CD4-positive, alpha-beta T cell treated with Interleukin-6 for 4 hours (primary cell): ENCODE results near the gene INSL3.

Experiments
- DNase-seq: peaks from one replicate; pipeline ENCODE4 v3.0.0-alpha.2; 2020; ENCODE audit warnings: mixed read lengths

Gene INSL3, protein sequence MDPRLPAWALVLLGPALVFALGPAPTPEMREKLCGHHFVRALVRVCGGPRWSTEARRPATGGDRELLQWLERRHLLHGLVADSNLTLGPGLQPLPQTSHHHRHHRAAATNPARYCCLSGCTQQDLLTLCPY

DNA sequence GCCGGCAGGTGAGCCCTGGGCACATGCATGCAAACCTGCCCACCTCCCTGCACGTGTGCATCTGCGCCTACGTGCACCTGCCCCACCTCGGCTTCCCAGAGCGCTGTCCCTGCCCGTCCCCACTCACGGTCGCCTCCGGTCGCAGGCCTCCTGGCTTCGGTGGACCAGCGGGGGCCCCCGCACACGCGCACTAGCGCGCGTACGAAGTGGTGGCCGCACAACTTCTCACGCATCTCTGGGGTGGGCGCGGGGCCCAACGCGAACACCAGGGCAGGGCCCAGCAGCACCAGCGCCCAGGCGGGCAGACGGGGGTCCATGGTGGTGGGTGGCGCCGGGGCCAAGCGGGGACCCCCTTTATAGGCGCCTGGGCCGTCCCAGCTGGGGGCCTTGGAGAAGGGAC is at the start of gene INSL3:
Gene INSL3 (minus strand): TSS at position 330 of the 400 bp plus-strand sequence. CDS start 13 bp downstream, at position 317.
- DNase-seq = no peak

DNA sequence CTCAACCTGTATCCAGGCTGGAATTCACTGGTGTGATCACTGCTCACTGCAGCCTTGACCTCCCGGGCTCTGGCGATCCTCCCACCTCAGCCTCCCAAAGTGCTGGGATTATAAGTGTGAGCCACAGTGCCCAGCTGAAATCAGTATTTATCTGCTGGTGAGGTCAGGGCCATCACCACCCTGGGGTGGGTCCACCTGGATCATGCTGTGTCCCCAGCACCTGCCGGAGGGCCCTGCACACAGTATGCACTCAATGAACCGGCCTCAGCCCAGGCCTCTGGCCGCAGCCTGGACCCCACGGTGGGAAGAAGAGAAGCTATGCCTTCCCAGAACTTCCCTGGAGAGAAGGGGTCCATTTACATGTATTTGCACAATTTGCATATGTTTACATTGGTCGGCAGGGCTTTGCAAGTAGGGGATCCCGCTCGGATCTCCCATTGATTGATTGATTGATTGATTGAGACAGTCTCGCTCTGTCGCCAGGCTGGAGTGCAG is 47.8 kb upstream of the INSL3 start:
- no peak for DNase-seq

DNA sequence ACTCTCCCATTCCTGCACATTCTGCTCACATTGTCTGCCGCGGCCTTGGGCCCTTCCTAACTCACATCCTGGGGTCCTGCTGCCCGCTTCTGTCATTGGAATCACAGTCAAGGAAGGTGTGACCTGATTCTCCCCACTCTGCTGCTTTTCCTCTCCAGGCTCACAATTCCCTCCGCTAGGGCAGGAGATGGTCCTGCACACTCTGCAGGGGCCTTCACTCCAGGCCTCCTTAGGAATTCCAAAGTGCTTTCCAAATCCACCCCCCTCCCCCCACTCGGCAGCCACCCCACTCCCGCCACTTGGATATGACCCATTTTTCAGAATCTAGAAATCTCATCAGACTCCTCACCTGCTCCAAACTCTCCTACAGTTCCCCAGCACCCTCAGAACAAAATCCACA is 47.4 kb upstream of the INSL3 start:
- no peak for DNase-seq

DNA sequence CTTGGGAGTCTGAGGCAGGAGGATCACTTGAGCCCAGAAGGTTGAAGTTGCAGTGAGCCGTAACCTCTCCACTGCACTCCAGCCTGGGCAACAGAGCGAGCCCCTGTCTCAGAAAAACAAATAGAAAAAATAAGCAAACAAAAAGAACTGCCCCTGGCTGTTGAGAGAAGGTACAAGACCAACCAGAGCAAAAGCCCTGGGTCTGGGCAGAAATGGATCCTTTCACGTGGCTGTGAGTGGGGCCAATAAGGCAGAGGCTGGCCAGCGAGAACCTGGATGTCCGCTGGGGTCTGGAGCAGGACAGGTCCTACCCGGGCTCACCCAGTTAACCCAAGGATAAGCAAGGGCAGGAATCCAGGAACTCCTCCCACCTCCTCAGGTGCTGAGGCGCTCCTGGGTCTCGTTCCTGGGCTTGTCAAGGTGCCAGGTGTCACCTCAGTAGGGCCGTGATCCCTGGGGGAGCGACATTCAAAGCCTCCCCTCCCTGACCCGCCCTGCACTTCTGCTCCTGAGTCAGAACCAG is 45.7 kb upstream of the INSL3 start:
- no peak for DNase-seq

DNA sequence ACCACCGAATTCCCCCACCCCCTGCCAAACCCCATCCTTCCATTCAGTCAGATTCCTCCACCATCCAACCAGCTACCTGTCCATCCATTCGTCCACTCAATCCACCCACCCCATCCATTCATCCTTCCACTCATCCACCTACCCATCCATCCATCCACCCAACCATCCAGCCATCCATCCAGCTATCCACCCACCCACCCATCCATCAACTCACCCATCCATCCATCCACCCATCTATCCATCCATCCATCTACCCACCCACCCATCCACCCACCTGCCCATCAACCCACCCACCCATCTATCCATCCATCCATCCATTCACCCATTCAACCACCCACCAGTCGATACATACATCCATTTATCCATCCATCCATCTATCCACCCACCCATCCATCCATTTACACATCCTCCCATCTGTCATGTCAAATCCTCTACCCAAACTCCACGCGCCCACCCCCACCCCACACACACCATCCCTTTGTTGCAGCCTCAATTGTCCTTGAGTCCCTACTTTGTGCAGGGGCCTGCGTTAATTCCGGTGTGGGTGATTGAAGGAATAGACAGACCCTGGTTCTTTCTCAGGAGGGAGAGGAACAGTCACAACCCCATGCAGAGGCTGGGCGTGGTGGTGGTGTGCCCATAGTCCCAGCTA is 45.1 kb upstream of the INSL3 start:
- no peak for DNase-seq

DNA sequence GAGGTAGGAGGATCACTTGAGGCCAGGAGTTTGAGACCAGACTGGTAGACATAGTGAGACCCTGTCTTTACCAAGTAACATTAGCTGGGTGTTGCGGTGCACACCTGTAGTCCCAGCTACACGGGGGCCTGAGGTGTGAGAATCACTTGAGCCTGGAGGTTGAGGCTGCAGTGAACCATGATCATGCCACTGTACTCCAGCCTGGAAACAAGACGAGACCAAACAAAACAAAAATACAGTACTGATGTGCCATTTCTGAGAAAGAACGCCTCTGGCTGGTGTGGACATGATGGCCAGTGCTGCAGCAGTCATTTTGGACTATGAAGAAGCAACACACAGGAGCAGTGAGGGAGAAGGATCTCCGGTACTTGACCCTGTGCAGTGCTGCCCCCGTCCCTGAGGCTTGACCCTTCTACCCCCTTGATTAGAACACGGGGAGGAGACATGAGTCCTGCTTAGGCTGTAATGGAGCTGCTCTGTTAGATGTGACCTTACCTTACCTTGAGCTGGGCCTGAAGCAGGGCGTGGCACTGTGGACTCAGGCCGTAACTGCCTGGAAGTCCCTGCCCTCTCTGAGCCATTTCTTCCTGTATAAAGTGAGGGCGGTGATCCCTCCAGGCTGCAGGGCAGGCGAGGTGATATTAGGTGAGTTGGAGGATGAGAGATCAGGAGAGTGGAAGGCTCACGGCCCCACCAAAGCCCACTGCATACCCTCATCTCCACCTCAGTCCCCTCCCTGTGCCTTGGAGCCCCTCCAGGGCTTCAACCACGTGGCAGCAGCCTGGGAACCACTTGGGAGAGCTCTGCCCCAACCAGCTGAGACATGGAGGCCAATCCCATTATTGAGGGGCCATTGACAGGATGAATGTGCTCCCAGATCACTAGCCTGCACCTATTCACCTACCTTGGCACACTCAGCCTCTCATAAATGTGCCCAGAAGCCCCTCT is 44.3 kb upstream of the INSL3 start:
- DNase-seq = no peak

DNA sequence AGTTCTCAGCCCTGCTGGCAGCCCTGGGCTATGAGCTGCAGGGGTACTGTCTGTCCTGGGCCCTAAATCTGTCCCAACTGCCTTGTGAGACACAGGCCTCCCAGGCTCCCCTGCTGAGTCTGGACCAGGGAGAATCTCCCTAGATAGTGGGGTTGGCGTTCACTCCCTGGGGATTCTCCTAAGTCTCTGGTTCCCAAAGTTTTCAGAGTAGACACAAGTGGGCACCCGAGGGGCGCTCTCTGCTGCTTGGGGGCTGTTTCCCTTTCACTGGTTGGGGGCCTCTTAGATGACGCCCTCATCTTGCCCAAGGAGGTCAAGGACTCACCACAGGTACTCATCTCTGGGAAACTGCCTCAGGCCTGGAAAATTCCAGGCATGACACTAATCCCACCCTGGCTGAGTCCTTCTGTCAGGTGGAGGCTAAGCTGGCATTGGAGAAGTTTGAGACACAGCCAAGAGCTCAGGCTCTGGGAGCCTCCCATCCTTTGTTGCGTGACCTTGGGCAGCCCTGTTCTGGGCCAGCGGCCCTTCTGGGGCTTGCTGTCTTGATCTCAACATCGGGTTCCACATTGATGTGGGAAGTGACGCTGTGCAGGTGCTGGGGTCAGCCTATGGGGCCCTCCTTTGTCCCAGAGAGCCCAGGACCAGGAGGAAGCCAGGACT is 42.3 kb upstream of the INSL3 start:
- no peak for DNase-seq

DNA sequence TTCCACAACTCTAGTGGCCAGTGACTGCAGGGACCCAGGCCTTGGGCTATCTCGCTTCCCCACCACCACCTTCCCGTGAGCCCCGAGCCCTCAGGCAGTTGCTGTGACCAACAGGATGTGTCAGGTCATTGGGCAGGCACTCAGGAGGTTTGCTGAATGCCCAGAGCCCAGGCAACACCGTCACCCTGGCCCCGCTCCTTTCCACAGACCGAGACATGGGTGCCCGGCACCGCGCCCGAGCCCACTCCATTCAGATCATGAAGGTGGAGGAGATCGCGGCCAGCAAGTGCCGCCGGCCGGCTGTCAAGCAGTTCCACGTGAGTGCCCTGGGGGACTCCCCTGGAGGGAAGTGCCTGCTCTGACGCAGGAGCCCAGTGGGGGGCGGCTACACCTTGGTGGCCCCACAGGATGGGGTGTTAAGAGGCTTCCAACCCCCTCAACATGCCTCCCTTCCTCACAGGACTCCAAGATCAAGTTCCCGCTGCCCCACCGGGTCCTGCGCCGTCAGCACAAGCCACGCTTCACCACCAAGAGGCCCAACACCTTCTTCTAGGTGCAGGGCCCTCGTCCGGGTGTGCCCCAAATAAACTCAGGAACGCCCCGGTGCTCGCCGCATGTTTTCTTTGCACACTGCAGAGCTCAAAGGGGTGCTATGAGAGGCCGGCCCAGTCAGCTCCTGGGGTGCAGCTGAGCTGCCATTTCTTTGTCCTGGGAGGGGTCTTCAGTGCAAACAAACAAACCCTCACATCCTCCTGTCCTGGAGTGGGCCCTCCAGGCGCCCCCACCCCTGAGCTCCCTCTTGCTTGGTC is 41.6 kb upstream of the INSL3 start:
- no peak for DNase-seq

DNA sequence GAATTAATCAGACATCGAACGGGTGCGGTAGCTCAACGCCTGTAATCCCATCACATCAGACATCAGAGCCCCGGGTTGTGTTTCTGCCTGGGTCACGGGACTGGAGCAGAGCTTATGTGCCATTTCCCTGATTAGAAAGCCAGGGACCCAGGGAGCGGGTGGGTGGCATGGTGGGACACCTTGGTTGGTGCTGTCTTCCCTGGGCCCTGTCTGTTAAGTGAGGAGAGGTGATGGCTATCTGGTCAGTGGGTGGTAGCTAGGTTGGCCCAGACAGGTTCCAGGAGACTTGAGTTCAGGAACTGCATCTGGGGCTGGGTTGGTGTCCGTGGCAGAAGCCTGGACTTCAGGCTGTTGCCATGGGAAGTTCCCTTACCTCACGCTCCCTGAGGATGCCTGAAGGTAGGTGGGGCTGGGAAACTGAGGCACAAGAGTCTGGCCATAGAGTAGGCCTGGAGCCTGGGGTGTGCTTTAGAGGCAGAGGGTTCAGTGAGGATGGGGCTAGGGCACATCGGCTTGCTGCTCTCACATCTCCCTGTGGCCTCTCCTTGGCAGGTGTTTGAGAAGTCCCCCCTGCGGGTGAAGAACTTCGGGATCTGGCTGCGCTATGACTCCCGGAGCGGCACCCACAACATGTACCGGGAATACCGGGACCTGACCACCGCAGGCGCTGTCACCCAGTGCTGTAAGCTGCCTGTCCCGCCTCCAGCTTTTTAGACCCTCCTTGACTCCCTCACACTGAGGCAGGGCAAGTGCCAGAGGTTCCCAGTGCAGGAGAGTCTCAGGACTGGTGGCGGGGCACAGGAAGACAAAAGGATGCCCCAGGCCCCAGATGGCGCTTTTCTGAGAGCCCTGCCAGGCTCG is 40.5 kb upstream of the INSL3 start:
- DNase-seq = no peak

DNA sequence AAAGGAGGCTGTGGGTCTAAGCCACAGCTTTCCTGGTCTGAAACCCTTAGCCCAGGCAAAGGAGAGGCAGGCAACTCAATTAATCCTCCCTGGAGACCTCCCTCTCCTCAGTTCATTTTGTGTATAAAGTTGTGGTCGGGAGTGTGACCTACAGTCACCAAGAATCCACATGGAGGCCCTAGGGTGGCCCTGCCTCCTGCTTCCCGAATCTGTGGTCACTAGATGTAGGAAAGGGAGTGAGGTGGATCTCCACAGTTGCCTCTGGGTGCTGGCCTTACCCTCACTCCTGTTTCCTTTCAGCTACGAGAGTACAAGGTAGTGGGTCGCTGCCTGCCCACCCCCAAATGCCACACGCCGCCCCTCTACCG is 39.7 kb upstream of the INSL3 start:
- no peak for DNase-seq

DNA sequence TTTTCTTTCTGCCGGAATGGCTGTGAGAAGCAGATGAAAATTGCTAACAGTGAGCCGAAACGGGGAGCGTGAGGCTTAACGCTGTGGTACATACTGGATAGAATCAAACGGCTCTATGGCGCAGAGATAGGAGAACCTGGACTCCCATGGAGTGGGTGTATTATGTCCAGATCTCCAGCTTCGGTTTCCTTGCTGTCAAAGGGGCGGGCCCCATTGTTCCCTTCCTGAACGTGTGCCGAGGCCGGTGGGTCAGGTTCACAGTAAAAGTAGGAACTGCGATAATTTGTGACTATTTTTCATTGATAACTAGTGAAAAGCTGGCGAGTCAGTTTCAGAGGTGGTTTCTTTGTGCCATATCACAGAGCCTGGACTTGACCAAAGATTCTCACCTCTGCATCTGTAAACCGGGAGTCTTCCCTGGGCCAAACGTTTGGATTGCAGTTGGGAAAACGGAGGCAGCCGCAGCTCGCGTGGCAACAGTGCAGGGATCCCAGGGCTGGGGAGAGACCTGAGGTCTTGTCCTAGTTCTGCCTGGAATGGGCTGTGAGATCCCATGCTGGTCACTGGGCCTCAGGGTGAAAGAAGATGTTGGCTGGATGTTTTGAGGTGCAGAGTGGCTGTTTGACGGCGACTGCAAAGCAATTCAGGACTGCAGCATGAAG is 39.1 kb upstream of the INSL3 start:
- DNase-seq = no peak

DNA sequence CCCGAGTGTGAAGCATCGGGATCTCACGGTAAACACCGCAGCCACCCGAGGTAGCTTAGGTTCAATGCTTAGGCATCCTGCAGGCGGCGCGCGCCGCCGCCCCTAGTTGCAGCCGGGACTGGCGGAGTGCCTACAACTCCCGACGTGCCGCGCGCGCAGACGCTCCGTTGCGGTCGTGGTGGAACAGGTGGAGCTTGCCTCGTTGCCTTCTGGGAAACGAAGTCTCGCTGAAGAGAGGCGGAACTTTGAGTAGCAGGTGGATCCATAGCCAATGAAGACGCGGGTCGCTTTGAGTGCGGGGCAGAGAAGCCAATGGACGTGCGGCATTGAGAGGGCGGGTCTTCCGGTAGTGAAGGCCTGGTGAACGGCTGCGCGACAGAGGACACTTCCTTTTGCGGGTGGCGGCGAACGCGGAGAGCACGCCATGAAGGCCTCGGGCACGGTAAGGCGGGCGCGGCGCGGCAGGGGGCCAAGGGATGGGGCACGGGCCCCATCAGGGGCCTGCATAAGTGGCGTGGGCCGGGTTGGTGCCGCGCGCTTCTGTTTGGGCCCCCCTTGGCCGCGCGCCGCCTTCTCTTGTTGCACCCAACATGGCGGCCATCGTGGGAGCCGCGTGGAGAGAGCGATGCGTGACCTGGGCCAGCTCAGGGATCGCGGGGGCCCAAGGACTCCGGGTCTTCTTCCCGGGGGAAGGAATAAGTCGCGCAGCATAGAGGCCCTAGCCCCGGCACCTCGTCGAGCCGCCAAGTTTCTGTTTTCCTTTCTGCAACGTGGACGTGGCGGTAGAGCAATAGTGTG is 38.4 kb upstream of the INSL3 start, which contains the start of gene RPL18A:
Gene RPL18A (plus strand): TSS at position 378 of the 798 bp plus-strand sequence. CDS start 47 bp downstream, at position 425.
- DNase-seq = peak; percentile 99

DNA sequence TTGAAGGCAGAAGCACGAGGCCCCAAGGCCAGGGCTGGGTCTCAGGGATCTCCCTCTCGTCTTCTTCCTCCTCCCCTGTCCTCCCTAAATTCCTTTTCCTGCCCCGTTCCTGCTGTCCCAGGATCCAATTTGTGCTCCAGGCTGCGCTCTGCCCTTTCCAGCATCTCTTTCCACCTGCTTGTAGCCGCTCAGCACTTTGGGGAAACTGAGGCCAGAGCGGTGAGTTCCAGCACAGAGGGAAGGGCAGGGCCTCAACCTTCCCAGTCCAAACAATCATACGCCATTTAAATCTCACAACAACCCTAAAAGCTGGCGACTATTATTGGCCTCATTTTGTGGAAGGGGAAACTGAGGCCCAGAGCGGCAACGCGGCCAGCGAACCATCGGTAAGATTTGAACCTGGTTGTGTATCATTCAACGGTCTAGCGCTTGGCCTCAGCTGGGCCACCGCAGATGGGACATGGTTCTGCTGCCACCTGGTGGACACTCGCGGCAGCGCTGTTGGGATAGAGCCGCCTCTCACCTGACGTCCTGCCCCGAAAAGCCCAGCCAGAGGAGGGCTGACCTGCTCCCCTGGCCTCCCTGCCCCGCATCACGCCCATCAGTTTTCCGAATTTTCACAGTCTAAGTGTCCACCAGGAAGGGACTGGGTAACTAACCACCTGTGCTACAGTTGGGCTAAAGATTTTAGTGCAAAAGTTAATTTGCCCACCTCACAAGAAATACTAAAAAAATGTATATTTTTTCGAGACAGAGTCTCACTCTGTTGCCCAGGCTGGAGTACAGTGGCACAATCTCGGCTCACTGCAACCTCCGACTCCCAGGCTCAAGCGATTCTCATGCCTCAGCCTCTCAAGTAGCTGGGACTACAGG is 34.2 kb upstream of the INSL3 start:
- DNase-seq = peak; percentile 91

DNA sequence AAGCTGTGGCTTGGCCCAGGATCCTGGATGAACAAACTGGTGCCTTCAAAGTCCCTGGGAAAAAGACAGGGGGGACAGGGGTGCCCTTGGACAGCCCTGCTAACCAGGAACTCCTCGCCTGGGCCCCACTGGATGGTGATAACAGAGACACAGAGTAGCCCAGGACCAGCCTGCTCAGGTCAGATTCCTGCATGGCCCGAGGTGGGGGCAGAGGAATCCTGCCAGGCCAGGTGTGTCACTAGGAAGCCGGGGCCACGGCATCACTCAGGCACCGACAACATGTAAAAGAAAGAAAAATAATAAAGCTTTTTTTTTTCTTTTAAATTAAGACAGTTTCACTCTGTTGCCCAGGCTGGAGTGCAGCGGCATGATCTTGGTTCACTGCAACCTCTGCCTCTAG is 32.7 kb upstream of the INSL3 start:
- DNase-seq = no peak

DNA sequence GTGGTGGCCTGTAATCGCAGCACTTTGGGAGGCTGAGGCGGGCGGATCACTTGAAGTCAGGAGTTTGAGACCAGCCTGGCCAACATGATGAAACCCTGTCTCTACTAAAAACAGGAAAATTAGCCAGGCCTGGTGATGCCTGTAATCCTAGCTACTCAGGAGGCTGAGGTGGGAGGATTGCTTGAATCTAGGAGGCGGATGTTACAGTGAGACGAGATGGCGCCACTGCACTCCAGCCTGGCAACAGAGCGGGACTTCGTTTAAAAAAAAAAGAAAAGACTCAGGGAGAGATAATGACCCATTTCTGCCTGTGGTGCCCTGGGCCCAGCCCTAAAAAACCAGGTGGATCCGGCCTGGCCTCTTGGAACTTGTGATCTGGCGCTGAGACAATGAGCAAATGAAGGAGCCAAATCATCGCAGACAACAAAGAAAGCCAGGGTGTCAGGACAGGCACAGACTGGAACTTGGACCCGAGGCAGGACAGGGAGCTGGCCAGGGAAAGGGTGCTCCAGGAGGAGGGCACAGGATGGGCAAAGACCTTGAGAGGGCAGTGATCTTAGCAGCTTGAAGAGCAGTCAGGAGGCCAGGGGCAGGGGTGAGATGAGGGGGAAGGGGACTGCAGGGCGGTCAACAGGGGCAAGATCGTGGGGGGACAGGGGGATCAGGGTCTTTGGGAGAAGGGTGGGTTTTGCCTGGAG is 27.4 kb upstream of the INSL3 start:
- DNase-seq = no peak

DNA sequence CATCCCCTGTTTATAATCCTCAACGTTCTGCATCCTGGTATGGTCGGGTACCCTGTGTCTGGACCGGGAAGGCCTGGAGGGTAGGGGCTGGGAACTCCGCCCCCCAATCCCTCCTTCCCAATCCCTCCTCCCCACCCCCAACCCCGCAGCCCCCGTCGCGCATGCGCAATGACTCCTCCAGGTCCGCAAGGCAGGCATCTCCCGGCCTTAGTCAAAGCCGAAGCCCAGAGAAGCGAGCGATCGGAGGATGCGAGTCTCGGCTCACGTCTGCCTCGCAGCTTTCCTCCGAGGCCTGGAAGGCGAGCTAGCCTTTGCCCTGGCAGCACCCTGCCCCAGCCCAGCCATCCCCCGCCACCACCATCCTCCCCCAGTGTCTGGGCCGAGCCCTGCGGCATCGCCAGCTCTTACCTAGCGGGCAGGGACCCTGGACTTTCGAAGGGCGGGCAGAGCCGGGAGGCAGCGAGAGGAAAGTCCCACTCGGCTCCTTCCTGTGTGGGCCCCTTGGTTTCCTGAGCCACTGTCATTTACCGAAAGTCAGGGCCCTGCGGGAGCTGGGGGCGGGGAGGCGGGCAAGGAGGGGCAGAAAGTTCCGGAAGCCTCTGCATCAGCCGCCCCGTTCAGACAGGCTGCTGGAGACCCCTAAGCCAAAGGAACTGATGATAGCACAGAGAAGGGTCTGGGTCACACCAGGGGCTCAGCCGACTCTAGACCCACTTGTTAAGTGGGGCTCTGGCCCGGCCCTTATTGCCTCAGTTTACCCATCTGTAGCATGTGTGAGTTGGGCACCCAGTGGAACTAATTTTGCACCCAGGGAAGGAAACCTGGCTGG is 26.4 kb upstream of the INSL3 start, which contains the start of gene JAK3:
Gene JAK3 (minus strand): TSS at position 445 of the 829 bp plus-strand sequence. CDS start 3,565 bp downstream, outside the sequence.
- DNase-seq = peak; percentile 91

DNA sequence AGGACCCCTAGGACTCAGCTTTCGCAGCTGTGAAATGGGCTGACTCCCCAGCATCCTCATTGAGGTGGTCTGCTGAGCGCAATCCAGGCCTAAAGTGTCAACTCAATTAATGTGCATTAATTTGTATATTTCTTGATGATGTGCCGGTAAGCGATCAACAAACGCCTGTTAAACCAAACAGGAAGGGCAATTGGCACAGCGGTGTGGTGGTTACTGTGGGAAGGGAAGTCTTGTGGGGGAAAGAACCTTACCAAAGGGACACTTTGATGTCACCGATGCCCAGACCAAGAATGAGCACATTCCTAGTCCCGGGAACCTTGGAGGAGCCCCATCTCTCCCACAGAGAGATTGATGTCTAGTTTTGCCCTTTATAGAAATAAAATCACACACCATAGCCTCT is 24.8 kb upstream of the INSL3 start:
- peak; percentile 56 for DNase-seq
